Right ventricle myocardium inferior (tissue), 1 donor: ENCODE results near the gene MYRIP. TPM values are rescaled to one million over a fixed set of nuclear protein-coding genes. Genes with fewer than 3 reads are reported as not detected.

Experiments used
- ATAC-seq: fragments of 200-7000 bp; cut with Tn5 transposase; one replicate; pipeline ENCODE4 v1.9.1; 2020; ENCODE audit warnings: mild to moderate bottlenecking, moderate library complexity
- DNase-seq: peaks from one replicate; pipeline ENCODE4 v3.0.0; 2021; ENCODE audit errors: missing footprints
- intact Hi-C: fragments of 100-400 bp; cut with DNase I; formaldehyde crosslinking; loops from one replicate; pipeline ENCODE4 v1.11.0; 2022
- total RNA-seq: library from RNA; stranded (reverse); fragmentation: NEBNext Ultra II Directional; extraction: Animal tissue kit (Norgen Biotek cat#: 25700); gene quantifications from one replicate; pipeline ENCODE4 v1.2.1, GENCODE V29; 2021
- donor health status: DM: no; HTN: yes; CAD: no; lungs with severe emphysema.

Gene MYRIP
- total RNA-seq, 1 donor from 2014 or later: 2.1 TPM

DNA sequence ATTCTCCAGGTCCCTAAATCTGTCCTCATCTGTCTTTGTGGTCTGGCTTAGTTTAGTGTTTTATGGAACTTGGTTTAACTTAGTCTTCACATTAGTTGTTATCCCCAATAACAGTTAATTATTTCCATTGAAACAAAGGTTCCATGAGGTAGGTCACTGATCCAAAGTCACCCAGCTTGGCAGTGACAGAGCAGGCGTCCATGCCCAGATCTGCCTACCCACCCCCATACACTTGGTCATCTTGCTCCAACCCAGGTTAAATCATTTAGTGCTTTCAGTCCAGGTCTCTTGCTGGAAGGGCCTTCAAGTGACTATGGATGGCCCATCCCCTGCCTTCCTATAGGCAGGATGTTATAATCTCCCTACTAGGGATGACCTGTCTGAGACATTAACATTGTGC is 127.4 kb downstream of the MYRIP start:
- no peak for DNase-seq
- intact Hi-C loops: no loop called here
- ATAC-seq: no peak

DNA sequence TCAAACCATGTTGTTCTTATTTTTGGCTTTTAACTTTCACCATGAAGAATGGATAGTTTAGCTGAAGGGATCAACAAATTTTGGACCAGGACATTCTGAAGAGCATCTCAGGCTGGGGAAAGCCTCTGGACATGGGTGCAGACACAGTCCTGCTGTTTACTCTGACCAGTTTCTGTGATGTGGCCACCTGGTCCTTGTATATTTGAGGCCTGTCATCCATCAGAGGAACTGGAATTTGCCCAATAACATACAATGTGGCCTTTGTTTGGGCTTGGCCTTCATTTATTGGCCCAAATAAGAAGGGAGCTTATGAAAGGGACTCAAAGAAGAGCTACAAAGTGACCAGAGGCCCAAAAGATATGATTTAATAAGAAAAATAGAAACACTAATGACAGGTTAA is 127.9 kb downstream of the MYRIP start:
- no peak for DNase-seq
- intact Hi-C loops: no loop called here
- ATAC-seq: peak; percentile 89

DNA sequence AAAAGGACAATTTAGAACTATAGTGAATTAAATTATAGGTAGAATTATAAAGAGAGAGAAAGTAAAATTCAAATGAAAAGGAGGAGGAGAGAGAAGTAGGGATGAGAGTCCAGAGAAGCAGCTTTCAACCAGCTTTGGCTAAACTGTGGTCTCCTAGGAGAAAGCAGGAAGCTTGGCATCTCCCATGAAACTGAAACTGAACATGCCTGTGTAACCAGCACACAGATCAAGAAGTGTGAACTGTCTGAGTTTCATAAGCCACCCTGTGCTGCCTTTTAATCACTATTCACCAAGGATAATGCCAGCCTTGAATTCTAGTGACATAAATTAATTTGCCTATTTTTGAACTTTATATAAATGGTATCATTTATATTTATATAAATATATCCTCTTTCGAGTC is 128.5 kb downstream of the MYRIP start:
- peak; percentile 77 for ATAC-seq
- intact Hi-C loops: no loop called here

GRCh38 chr3:39941931-39942330 is 132.5 kb downstream of the MYRIP start:
- DNase-seq: no peak
- no peak for ATAC-seq
- intact Hi-C loops: no loop called here

More for the DNA sequence above, 128.5 kb downstream of the MYRIP start:
- DNase-seq: no peak

DNA sequence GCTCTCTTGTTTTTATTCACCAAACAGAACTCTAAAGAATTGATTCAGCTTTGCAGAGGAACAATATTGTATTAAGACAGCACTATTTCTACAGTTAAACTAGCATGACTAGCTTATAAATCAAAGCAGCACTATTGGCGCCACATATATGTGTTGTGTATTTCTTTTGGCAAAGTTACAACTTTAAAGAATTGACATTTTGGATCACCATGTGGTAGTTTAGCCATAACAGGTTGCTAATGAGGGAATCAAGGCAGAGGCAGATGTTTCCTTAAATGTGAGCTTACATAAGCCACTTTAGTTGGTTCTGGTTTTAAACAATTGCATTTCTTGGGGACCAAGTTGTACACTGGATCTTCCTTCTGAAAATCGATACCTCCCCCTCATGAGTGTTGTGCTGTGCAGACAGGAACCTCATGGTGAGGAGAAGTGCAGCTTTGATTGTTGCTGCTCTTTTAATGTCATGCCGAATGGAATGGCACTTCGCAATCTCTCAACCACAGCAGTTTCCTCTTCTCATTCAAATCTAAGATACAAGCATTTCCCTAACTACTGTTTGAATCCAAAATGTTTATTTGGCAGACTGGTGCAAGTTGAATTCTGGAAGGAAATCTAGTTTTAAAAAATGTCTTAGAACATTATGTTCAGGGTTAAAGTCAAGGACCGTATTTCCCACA is 151.2 kb downstream of the MYRIP start:
- peak; percentile 77 for ATAC-seq
- no peak for DNase-seq
- intact Hi-C loops: no loop called here

DNA sequence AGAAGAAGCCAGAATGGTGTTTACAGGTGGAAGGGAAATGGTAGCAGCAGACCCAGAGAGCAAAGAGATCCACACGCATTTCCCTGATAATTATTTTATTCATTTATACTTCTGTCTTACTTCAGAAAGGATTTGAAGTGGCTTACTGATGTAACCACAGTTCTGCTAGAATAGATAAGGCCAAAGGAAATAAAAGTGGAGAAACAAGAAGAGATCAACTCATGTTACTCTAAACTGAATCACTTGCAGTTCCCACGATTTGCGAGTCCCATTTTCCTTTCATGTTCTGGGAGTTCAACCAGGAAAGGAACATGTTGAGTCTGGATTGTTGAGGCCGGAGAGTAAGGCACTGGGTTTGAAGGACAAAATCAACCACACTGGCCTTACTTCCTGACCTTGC is 151.8 kb downstream of the MYRIP start:
- DNase-seq: no peak
- intact Hi-C loops: no loop called here
- peak; percentile 40 for ATAC-seq

DNA sequence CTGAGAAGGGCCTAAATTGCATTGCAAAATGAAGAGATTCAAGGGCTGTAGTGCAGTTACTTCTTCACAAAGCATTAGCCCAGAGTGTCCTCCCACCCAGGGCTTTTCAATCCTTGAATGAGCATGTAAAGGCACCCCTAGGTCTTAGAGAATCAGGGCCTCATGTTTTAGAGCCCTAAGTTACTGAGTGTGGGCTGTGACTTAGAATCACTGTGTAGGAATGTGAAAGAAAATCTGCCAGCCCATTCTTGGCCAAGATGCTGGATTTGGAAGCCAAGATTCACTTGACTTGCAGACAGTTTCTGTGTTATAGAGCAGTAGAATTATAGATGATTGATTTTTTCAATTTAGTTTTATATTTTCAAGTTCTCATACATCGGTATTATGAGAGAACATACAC is 153.2 kb downstream of the MYRIP start:
- intact Hi-C loops: no loop called here
- ATAC-seq: peak; percentile 68
- DNase-seq: no peak

DNA sequence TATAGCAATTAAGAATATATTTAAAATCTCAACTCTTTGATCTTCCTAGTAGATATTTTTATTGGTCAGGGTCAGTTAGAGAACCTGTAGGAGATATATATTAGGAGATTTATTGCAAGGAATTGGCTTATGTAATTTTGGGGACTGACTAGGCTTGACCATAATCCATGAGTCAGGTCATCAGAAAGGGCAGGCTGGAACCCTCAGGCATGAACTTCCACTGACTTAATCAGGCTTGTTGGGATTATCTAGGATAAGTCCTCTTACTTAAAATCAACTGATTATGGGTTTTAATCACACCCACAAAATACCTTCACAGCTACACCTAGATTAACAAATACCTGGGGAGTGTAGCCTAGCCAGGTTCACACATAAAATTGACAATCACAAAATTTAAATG is 156.1 kb downstream of the MYRIP start:
- intact Hi-C loops: no loop called here
- no peak for DNase-seq
- ATAC-seq: no peak

- no peak for DNase-seq
- intact Hi-C loops: no loop called here
- ATAC-seq: peak; percentile 45
Observed at GRCh38 chr3:39965997-39966396, 156.6 kb downstream of the MYRIP start.

GRCh38 chr3:39970982-39971381 is 161.6 kb downstream of the MYRIP start:
- no peak for DNase-seq
- intact Hi-C loops: no loop called here
- no peak for ATAC-seq

GRCh38 chr3:39971559-39972031 is 162.2 kb downstream of the MYRIP start:
- ATAC-seq (no peak), DNase-seq (no peak)
- intact Hi-C loops: no loop called here

- ATAC-seq (no peak), DNase-seq (no peak)
- intact Hi-C loops: no loop called here
Observed at GRCh38 chr3:39972508-39972907, 163.1 kb downstream of the MYRIP start.

GRCh38 chr3:39977058-39977794 is 167.8 kb downstream of the MYRIP start:
- no peak for DNase-seq
- no peak for ATAC-seq
- intact Hi-C loops: no loop called here

DNA sequence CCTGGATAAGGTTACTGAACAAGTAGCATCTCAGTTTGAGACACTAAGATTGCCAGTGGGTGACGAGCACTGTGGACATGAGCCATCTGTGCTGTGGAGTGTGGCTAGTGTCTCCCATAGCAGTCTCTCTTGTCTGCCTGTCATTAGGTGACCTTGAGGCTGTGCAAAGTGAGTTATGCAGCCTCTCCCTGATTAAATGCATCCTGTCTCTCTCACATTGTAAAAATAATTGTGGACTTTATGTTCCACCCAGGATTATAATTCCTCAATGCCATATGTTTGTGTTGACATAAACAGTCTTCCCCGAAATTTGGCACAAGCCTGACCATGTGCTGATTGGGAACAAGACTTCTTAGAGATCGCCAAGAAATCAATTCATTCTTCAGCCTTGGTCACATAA is 168.9 kb downstream of the MYRIP start:
- intact Hi-C loops: no loop called here
- ATAC-seq: no peak
- no peak for DNase-seq

DNA sequence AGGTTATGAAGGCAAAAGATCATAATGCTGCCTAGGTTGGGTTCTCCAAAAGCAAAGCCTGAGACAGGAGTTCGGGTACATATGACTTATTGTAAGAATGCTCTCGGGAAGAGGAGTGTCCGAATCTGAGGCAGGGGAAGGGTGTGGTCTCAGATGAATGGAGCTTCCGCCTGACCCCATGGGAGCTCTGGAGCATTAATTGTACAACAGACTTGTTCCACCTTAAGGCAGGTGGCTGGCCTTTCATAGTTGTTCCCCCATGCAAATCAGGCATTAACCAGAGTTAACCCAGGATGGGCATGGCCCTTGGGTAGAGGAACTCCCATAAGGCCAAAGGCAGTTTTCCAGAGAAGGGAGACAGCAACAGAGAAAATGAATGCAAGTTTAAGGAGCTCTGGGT is 170.6 kb downstream of the MYRIP start:
- ATAC-seq (no peak), DNase-seq (no peak)
- intact Hi-C loops: no loop called here

DNA sequence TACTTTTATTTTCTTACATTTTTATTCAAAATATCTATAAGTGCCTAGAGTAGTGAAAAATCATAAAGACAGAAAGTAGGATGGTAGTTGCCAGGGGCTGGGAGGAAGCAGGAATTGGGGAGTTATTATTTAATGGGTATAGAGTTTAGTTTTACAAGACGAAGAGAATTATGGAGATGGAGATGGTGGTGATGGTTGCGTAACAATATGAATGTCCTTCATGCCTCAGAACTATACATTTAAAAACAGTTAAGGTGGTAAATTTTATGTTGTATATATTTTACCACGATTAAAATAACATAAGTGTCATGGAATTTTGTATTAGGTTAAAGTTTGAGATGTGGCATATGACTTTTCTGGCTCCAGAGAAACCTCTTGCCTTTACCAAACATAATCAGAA is 171.4 kb downstream of the MYRIP start:
- DNase-seq (no peak), ATAC-seq (no peak)
- intact Hi-C loops: no loop called here

- no peak for DNase-seq
- intact Hi-C loops: no loop called here
- ATAC-seq: no peak
Observed at GRCh38 chr3:39981547-39982184, 172.3 kb downstream of the MYRIP start.

GRCh38 chr3:39982665-39983357 is 173.4 kb downstream of the MYRIP start:
- intact Hi-C loops: no loop called here
- DNase-seq (no peak), ATAC-seq (no peak)

DNA sequence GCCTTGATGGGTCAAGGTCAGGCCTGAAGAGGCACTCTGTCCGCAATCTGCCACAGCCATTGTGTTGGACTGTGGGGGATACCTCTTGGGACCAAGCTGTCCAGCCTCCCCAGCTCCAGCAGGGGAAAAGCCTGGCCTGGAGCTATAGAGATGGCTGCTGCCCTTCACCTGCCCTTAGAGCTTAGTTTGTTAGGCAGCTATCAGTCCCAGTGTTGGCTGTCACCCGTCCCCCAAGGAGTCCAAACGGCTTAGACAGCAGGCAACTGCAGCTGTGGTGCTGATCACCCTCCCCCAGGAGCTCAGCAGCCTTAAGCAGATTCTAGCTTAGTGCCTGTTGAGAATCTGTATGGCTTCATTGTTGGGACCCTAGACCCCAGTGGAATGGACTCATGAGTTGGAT is 180.3 kb downstream of the MYRIP start:
- DNase-seq (no peak), ATAC-seq (no peak)
- intact Hi-C loops: loop anchor here (10.0 kb wide), 1 partner anchor 175 kb away; no protein-coding TSS in a partner anchor
